SK-MEL-5 (cell line): ENCODE measurements around the gene NXNL1. TPM values are rescaled to one million over a fixed set of nuclear protein-coding genes. Genes with fewer than 3 reads are reported as not detected.

ENCODE experiments used
- DNase-seq: peaks from one replicate; pipeline ENCODE4 v3.0.0-alpha.2; 2016; ENCODE audit warnings: low read depth, low spot score
- in situ Hi-C: cut with HindIII; loops from 2 replicates; pipeline ENCODE4 v1.10.0; 2016; ENCODE audit warnings: low sequenced_read_pairs, high pct_unique_total_duplicates, low pct_unique_long_range_greater_than_20kb
- total RNA-seq: library from RNA; depleted of rRNA; stranded (reverse); fragments of >200 nt; shearing (Covaris generic); gene quantifications from 2 replicates; pipeline ENCODE4 v1.2.3, GENCODE V29; 2014

NXNL1 gene
- total RNA-seq, 1 experiment from 2014 or later = not detected

DNA sequence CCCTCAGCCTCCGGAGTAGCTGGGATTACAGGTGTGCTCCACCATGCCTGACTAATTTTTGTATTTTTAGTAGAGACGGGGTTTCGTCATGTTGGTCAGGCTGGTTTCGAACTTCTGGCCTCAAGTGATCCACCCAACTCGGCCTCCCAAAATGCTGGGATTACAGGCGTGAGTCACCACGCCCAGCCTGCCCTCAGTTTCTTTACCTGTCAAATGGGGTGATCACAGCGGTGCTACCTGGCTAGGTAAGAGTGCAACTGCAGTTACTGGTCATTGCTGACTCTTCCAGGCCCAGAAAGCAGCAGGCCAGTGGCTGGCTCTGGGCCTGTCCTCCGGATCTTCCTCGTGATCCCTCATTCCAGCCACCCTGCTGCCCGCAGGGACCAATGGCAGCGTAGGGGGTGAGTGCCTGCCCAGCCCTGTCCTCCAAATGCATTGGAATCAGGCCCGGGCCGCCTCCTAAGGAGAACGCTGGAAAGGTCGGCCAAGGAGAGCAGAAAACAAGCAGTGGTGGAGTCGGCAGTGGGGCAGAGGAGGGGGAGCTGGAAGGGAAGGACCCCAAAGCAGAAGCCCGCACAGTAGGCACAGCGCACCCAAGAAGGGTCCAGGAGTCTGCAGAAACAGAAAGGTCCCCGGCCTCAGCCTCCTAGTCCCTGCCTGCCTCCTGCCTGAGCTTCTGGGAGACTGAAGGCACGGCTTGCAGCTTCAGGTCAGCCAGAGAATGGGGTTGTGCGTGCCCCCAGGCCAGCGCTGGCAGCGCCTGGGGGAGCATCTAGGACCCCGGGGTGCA is 7.8 kb upstream of the NXNL1 start:
- peak; percentile 35 for DNase-seq
- in situ Hi-C loops = no loop called here

DNA sequence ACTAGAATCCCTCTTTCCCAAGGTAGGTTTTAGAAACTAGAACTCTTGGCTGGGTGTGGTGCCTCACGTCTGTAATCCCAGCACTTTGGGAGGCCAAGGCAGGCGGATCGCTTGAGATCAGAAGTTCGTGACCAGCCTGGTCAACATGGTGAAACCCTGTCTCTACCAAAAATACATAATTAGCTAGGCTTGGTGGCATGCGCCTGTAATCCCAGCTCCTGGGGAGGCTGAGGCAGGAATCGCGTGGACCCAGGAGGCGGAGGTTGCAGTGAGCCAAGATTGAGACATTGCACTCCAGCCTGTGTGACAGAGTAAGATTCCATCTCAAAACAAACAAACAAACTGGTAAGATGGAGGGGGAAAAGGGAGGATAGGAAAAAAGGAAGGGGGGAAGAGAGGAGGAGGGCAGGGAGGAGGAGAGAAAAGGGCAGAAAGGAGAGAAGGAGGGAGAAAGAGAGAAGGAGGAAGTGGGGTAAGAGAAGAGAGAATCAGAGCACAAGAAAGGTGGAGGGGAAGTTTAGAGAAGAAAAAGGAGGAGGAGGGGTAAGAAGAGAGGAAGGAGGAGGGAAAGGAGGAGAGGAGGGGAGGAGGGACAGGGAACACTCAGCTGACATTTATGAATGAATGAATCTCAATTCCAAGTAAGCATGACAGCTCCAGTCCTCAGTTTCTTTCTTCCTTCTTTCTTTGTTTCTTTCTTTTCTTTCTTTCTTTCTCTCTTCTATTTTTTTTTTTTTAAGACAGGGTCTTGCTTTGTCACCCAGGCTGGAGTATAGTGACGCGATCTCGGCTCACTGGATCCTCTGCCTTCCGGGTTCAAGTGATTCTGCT is 7.0 kb upstream of the NXNL1 start:
- in situ Hi-C loops = no loop called here
- no peak for DNase-seq

DNA sequence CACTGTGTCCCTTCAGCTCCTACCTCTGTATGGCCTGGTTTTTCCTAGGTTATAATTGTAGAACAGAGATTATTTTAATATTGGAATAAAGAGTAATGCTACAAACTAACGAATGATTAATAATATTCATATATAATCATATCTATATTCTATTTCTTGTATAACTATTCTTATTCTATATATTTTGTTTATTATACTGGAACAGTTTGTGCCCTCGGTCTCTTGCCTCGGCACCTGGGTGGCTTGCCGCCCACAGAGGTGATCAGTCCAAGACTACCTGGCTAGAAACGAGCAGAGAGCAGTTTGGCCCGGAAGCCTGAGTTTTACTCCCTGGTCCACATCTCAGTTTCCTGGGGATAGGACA is 5.7 kb upstream of the NXNL1 start:
- no peak for DNase-seq
- in situ Hi-C loops = no loop called here

GRCh38 chr19:17458970-17459369 is 1.8 kb downstream of the NXNL1 start:
- in situ Hi-C loops = no loop called here
- DNase-seq = no peak

DNA sequence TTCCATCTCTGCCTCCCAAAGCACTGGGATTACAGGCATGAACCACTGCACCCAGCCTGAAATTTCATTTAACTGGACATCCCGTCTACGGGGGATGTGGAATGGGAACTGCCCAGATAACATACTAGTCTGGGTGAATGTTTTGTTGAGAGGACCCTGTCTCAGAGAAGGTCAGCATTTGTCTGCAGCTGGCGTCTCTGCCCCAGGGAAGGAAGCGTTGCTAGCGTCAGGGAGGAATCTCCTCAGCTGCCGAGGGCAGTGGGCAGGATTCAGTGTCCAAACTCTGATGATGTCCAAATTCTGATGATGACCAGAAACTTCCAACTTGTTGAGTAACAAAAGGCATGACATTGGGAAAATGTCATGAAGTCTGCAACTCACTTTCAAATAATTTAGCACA is 3.1 kb downstream of the NXNL1 start:
- DNase-seq = no peak

DNA sequence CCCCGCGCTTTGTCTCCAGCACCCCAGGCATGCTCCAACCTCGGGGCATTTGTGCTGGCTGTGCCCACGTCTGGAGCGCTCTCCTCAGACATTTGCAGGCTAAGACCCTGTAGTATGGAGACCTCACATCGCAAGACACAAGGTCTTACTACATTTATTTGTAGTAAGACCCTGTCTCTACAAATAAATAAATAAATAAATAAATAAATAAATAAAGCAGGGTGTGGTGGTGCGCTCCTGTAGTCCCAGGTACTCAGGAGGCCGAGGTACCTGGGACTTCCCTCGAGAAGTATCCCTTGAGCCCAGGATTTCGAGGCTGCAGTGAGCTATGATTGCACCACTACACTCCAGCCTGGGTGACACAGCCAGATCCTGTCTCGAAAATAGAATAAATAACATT is 4.6 kb downstream of the NXNL1 start:
- in situ Hi-C loops = no loop called here
- DNase-seq = no peak

More for the DNA sequence above, 3.1 kb downstream of the NXNL1 start:
- in situ Hi-C loops = no loop called here

- DNase-seq = no peak
- in situ Hi-C loops = no loop called here
Measured at GRCh38 chr19:17455308-17456123, 5.2 kb downstream of the NXNL1 start.

DNA sequence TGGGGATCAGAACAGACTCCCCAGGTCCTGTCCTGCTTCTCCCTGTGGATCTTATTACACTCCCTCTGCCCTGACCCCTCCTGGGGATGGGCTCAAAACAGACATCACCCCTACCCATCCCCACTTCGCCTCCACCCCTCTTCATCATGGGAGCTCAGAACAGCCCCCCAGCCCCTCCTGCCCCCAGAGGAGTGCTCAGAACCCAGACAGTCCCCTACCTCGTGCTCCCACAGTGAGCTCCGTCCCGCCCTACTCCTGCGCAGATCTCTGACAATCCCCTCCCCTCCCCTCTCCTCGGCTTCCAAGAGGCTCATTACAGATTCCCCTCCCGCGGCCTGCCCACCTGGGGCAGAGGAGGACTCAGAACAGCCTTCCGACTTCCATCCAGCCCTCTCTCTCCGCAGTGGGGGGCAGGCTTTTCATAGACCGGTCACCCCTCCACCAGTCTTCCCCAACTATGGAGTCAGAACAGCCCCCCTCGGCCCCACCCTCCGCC is 6.1 kb downstream of the NXNL1 start:
- no peak for DNase-seq
- in situ Hi-C loops = no loop called here

DNA sequence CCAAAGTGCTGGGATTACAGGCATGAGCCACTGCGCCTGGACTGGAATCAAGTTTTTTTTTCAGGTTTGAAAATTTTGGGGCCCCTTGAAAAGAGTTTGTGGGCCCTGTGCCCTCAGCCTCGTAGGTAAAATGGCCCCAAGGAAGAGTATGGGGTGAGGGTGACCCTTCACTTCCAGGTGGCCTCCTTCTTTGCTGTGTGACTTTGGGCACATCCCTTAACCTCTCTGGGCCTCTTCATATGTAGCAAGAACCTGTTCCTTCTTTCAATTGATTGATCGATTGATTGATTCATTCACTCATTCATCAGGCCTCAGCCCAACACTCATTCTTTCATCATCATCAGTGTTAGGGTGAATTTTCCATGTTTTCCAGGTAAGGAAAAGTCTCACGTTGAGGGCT is 8.9 kb downstream of the NXNL1 start:
- in situ Hi-C loops = no loop called here
- DNase-seq = no peak

GRCh38 chr19:17450264-17451075 is 10.3 kb downstream of the NXNL1 start:
- in situ Hi-C loops = no loop called here

DNA sequence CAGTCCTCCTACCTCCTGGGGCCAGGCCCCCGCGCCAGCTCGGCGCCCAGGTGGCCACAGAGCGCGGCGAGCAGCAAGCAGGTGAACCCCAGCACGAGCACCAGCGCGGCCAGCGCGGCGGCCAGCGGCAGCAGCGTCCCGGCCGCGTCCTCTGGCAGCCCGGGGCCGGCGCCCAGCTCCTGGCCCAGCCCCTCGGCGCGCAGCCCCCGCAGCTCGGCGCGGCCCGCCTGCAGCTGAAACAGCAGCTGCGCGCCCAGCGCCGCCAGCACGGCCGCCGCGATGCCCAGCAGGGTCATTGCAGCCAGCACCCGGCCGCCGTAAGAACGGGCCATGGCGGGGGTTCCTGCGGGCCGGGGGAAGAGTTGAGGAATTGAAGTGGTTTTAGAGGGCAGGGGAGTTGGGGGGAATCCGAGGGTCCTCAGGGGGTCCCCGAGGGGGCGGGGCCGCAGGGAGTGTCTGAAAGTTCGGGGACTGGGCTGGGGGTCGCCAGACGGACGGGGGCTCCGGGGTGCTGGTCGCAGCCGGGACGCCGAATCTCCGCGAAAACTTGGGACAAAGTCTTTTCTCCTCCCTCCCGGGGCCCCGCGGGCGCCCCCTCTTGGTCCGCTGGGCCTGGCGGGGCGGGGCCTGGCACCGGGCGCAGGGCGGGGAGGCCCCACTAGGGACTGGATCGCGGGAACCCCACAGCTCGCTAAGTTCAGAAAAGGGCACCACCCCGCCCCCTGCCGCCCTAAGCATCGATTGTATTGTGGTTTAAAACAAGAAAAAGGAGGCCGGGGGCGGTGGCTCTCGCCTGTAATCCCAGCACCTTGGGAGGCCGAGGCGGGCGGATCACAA is 12.4 kb downstream of the NXNL1 start, which contains the start of gene TMEM221:
TSS of gene TMEM221 (minus strand) at position 538 of the 837 bp plus-strand sequence. CDS start at position 332, 206 bp downstream.
- DNase-seq = peak; percentile 29
- in situ Hi-C loops = no loop called here

More at GRCh38 chr19:17450264-17451075, 10.3 kb downstream of the NXNL1 start:
- DNase-seq = no peak

DNA sequence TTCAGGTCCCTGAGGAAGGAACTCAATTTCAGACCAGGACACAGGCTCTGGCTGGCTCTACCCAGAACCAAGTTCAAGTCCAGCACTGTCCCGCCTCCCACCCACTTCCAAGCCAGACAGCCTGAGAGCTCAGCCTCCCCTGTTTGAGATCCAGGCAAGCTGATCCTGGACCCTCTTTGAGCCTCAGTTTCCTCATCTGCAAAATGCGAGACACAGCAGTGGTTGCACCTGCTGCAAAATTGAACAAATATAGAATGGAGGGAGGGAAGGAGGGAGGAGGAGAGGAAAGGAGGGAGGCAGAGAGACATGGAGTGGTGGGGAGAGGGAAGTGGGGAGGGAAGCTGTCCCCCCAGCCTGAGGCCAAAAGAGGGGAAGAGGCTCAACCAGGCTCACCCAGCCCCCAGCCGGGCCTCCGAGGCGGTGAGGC is 13.0 kb downstream of the NXNL1 start:
- in situ Hi-C loops = no loop called here
- DNase-seq = no peak

DNA sequence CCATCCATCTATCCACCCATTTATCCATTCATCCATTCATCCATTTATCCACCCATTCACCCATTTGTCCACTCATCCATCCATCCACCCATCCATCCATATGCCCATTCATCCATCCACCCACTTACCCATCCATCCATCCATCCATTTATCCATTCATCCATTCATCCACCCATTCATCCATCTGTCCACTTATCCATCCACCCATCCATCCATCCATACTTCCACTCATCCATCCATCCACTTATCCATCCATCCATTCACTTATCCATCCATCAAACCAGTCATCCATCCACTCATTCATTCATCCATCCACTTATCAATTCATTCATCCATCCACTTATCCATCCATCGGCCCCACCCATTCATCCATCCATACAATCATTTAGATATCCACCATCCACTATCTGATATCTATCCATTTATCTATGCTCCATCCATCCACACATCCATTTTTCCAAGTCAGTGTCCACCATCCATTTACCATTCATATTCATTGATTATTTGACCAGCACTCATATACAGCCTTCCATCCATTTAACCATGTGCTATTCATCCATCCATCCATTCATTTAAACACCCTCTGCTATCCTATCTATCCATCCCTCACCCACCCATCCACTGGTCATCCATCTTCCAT is 15.1 kb downstream of the NXNL1 start:
- DNase-seq = no peak
- in situ Hi-C loops = no loop called here

- in situ Hi-C loops = no loop called here
- peak; percentile 52 for DNase-seq
Measured at GRCh38 chr19:17441241-17442021, 19.3 kb downstream of the NXNL1 start.

DNA sequence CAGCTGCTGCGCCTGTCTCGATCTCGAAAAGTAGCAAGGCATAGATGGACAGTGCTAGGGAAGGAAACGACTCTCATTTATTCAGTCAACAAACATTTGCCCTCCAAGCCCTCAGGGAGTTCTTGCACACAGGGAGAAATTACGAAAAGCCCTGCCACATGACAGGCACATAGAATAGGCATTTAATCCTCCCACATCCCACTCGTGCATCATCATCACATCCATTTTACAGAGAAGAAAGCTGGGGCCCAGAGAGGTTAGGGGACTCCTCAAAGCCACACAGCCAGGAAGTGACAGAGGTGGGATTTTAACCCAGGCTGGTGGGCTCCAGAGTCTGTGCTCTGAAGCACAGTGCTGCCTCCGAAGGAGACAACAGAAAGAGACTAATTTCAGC is 23.9 kb downstream of the NXNL1 start:
- DNase-seq = peak; percentile 9
- in situ Hi-C loops = no loop called here
